ENCODE data around the gene ZNF142.

DNA sequence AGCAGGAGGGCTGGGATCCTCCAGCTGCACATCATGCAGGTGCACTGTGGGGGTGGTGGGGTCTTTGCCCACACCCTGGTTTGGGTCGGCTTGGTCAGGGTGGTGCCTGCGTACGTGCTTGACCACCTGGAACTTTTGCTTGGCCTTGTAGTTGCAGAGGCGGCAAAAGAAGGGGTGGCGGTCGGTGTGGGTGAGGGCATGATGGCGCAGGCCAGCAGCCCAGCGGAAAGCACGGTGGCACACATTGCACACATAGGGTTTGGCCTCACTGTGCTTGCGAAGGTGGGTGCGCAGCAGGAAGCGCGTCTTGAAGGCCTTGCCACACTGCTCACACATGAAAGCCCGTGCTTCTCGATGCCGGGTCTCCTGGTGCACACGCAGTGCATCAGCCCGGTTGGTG is 21.1 kb downstream of the ZNF142 start:
- TF ChIP-seq CBX5 (IDR thresholded peaks at IDR 0.05; ENCODE audit: low read depth, low read length) = no peak
- TF ChIP-seq, protein P1, sequence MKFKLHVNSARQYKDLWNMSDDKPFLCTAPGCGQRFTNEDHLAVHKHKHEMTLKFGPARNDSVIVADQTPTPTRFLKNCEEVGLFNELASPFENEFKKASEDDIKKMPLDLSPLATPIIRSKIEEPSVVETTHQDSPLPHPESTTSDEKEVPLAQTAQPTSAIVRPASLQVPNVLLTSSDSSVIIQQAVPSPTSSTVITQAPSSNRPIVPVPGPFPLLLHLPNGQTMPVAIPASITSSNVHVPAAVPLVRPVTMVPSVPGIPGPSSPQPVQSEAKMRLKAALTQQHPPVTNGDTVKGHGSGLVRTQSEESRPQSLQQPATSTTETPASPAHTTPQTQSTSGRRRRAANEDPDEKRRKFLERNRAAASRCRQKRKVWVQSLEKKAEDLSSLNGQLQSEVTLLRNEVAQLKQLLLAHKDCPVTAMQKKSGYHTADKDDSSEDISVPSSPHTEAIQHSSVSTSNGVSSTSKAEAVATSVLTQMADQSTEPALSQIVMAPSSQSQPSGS (IDR thresholded peaks at IDR 0.05; ENCODE audit: low read length) = no peak
- TF ChIP-seq, protein P2, sequence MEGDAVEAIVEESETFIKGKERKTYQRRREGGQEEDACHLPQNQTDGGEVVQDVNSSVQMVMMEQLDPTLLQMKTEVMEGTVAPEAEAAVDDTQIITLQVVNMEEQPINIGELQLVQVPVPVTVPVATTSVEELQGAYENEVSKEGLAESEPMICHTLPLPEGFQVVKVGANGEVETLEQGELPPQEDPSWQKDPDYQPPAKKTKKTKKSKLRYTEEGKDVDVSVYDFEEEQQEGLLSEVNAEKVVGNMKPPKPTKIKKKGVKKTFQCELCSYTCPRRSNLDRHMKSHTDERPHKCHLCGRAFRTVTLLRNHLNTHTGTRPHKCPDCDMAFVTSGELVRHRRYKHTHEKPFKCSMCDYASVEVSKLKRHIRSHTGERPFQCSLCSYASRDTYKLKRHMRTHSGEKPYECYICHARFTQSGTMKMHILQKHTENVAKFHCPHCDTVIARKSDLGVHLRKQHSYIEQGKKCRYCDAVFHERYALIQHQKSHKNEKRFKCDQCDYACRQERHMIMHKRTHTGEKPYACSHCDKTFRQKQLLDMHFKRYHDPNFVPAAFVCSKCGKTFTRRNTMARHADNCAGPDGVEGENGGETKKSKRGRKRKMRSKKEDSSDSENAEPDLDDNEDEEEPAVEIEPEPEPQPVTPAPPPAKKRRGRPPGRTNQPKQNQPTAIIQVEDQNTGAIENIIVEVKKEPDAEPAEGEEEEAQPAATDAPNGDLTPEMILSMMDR (IDR thresholded peaks at IDR 0.05; ENCODE audit: control extremely low read depth in 1 of 3, insufficient read depth in 1 of 3, low read depth in 1 of 3, low read length in 3 of 3) = no peak
- TF ChIP-seq SIN3A (conservative IDR thresholded peaks at IDR 0.05 in 1 of 2, IDR thresholded peaks at IDR 0.05 in 1 of 2; ENCODE audit: low read depth in 1 of 2, low read length in 2 of 2) = no peak
- no peak for TF ChIP-seq TBP (IDR thresholded peaks at IDR 0.05; ENCODE audit: low read depth, low read length)
- TF ChIP-seq RFX5 (IDR thresholded peaks at IDR 0.05; ENCODE audit: borderline replicate concordance, low read depth, low read length) = no peak
- TF ChIP-seq EZH2 (IDR thresholded peaks at IDR 0.05; ENCODE audit: low read depth, low read length, severe bottlenecking) = no peak
- no peak for TF ChIP-seq GTF2F1 (IDR thresholded peaks at IDR 0.05; ENCODE audit: borderline replicate concordance, low read depth, low read length)
- no peak for TF ChIP-seq CHD1 (IDR thresholded peaks at IDR 0.05; ENCODE audit: low read depth, low read length)
- TF ChIP-seq POLR2AphosphoS5 (IDR thresholded peaks at IDR 0.05; ENCODE audit: low read depth, low read length) = no peak

All from H1 (cell line).